IMR-90 (cell line): ENCODE measurements around the gene SYNPO. TPM values are rescaled to one million over a fixed set of nuclear protein-coding genes. Genes with fewer than 3 reads are reported as not detected.

Source experiments
- ATAC-seq: fragments of 200-7000 bp; cut with Tn5 transposase; 2 replicates; pipeline ENCODE4 v1.9.1; 2020; ENCODE audit warnings: low read depth, mild to moderate bottlenecking, moderate library complexity
- BruUV-seq: library from RNA; stranded (reverse); fragments of 400-500 nt; replicated peaks from 2 replicates; lab custom pipeline; 2021; lab: Mats Ljungman, UMichigan
- CTCF ChIA-PET: fragments of 300-600 bp; formaldehyde crosslinking; extraction: SDS; loops from one replicate; lab custom pipeline; 2021; ENCODE audit warnings: antibody characterized with exemption; lab: Yijun Ruan, JAX
- POLR2A ChIA-PET: fragments of 300-600 bp; sonication (Branson Sonifier 250); formaldehyde crosslinking; loops from one replicate; lab custom pipeline; 2022; ENCODE audit warnings: antibody characterized with exemption; ENCODE audit not compliant: unreplicated experiment; lab: Charles Lee
- DNase-seq: peaks from one replicate; pipeline ENCODE4 v3.0.0; 2013
- H2AFZ ChIP-seq: replicated peaks from 2 replicates; pipeline ENCODE3; 2013; ENCODE audit warnings: low read length, mild to moderate bottlenecking; ENCODE audit not compliant: poor library complexity
- H2AK5ac ChIP-seq: 2 replicates; pipeline ENCODE4 v1.6.1; 2013; ENCODE audit warnings: low read depth, low read length, inconsistent platforms
- H2AK9ac ChIP-seq: replicated peaks from 2 replicates; pipeline ENCODE3; 2013; ENCODE audit warnings: mild to moderate bottlenecking, low read depth, low read length, moderate library complexity; ENCODE audit not compliant: poor library complexity
- H2BK120ac ChIP-seq: 2 replicates; pipeline ENCODE4 v1.6.1; 2013; ENCODE audit warnings: low read depth, low read length, inconsistent platforms
- H2BK15ac ChIP-seq: 3 replicates; pipeline ENCODE4 v1.6.1; 2013; ENCODE audit warnings: low read depth, low read length, inconsistent platforms
- H2BK20ac ChIP-seq: 2 replicates; pipeline ENCODE4 v1.6.1; 2013; ENCODE audit warnings: low read depth, mild to moderate bottlenecking, inconsistent platforms, low read length, moderate library complexity
- H2BK5ac ChIP-seq: 2 replicates; pipeline ENCODE4 v1.6.1; 2013; ENCODE audit warnings: mild to moderate bottlenecking, low read depth, low read length, inconsistent platforms; ENCODE audit not compliant: poor library complexity, severe bottlenecking
- H3K14ac ChIP-seq: replicated peaks from 2 replicates; pipeline ENCODE4 v1.6.1; 2013; ENCODE audit warnings: low read depth, low read length, inconsistent platforms
- H3K18ac ChIP-seq: 2 replicates; pipeline ENCODE4 v1.6.1; 2013; ENCODE audit warnings: low read depth, low read length, control low read depth
- H3K23ac ChIP-seq: 2 replicates; pipeline ENCODE4 v1.6.1; 2013; ENCODE audit warnings: low read depth, low read length, inconsistent platforms
- H3K27ac ChIP-seq: 2 replicates; pipeline ENCODE4 v1.5.1; 2013; ENCODE audit warnings: mild to moderate bottlenecking, control low read depth, low read length; ENCODE audit not compliant: insufficient read depth
- H3K27me3 ChIP-seq: 2 replicates; pipeline ENCODE4 v1.6.1; 2013; ENCODE audit warnings: low read length; ENCODE audit not compliant: control insufficient read depth, insufficient read depth
- H3K36me3 ChIP-seq: 2 replicates; pipeline ENCODE4 v1.6.1; 2013; ENCODE audit warnings: low read length, mixed read lengths; ENCODE audit not compliant: control insufficient read depth, insufficient read depth
- H3K4ac ChIP-seq: 2 replicates; pipeline ENCODE4 v1.6.1; 2013; ENCODE audit warnings: low read depth, low read length, inconsistent platforms
- H3K4me1 ChIP-seq: 2 replicates; pipeline ENCODE4 v1.6.1; 2013; ENCODE audit warnings: low read length, mixed read lengths; ENCODE audit not compliant: control insufficient read depth, insufficient read depth
- H3K4me2 ChIP-seq: 2 replicates; pipeline ENCODE4 v1.6.1; 2013; ENCODE audit warnings: low read depth, mild to moderate bottlenecking, control low read depth, low read length, moderate library complexity
- H3K4me3 ChIP-seq: 2 replicates; pipeline ENCODE4 v1.5.1; 2013; ENCODE audit warnings: low read depth, mild to moderate bottlenecking, control low read depth, low read length, moderate library complexity; ENCODE audit not compliant: insufficient read depth
- H3K56ac ChIP-seq: 2 replicates; pipeline ENCODE4 v1.6.1; 2013; ENCODE audit warnings: low read length, inconsistent platforms; ENCODE audit not compliant: insufficient read depth; ENCODE audit errors: extremely low read depth
- H3K79me1 ChIP-seq, 2 experiments: 2 replicates each; pipeline ENCODE4 v1.6.1; 2013; ENCODE audit warnings: low read length in 2 of 2, inconsistent platforms in 1 of 2, low read depth in 1 of 2
- H3K9ac ChIP-seq: 2 replicates; pipeline ENCODE4 v1.6.1; 2013; ENCODE audit warnings: low read depth, low read length, control low read depth
- H3K9me1 ChIP-seq: 2 replicates; pipeline ENCODE4 v1.6.1; 2013; ENCODE audit warnings: low read length, inconsistent platforms; ENCODE audit not compliant: insufficient read depth
- H3K9me3 ChIP-seq: 2 replicates; pipeline ENCODE4 v1.6.1; 2013; ENCODE audit warnings: low read length; ENCODE audit not compliant: control insufficient read depth, insufficient read depth
- H4K20me1 ChIP-seq: 2 replicates; pipeline ENCODE4 v1.6.1; 2013; ENCODE audit warnings: low read length, inconsistent platforms; ENCODE audit not compliant: insufficient read depth
- H4K5ac ChIP-seq: 2 replicates; pipeline ENCODE4 v1.6.1; 2013; ENCODE audit warnings: mild to moderate bottlenecking, low read depth, low read length, control low read depth
- H4K8ac ChIP-seq, 2 experiments: 2 replicates each; pipeline ENCODE4 v1.6.1; 2013; ENCODE audit warnings: low read depth in 2 of 2, low read length in 2 of 2, control low read depth in 1 of 2, inconsistent platforms in 1 of 2
- H4K91ac ChIP-seq: 2 replicates; pipeline ENCODE4 v1.6.1; 2013; ENCODE audit warnings: low read depth, low read length, inconsistent platforms; ENCODE audit not compliant: insufficient read depth
- BHLHE40 ChIP-seq: fragments of 150-350 bp; IDR thresholded peaks from 2 replicates; pipeline ENCODE4 v1.6.1; 2016; ENCODE audit warnings: mild to moderate bottlenecking, low read depth, low read length
- CTCF ChIP-seq: conservative IDR thresholded peaks from 2 replicates; pipeline ENCODE4 v1.5.1; 2012; ENCODE audit warnings: mild to moderate bottlenecking, low read depth, low read length, improper control_type of control experiment
- MXI1 ChIP-seq: IDR thresholded peaks from 2 replicates; pipeline ENCODE4 v1.6.1; 2012; ENCODE audit warnings: low read depth, mild to moderate bottlenecking, low read length, moderate library complexity, borderline replicate concordance
- RAD21 ChIP-seq: IDR thresholded peaks from 2 replicates; pipeline ENCODE4 v1.6.1; 2012; ENCODE audit warnings: low read length, improper control_type of control experiment
- SMC3 ChIP-seq: fragments of 150-350 bp; IDR thresholded peaks from 2 replicates; pipeline ENCODE4 v1.6.1; 2016; ENCODE audit warnings: low read depth, mild to moderate bottlenecking, antibody characterized with exemption, low read length, moderate library complexity
- WGBS, 2 experiments: methylation state at CpG; one replicate each; pipeline versions ENCODE4 v1.1.5 to v1.1.7; 2013; ENCODE audit warnings: missing lambda C conversion rate in 2 of 2; ENCODE audit not compliant: insufficient read length in 1 of 2; ENCODE audit errors: extremely low coverage in 2 of 2; 5-methylcytosine and 5-hydroxymethylcytosine counted together
- dilution Hi-C: fragments of 300-500 bp; cut with HindIII; formaldehyde crosslinking; loops from one replicate; pipeline ENCODE4 v1.14.3; 2018; ENCODE audit warnings: low sequenced_read_pairs; ENCODE audit not compliant: unreplicated experiment
- in situ Hi-C: fragments of 300-500 bp; cut with MboI; formaldehyde crosslinking; loops from 3 replicates; pipeline ENCODE4 v1.14.3; 2019; ENCODE audit warnings: low sequenced_read_pairs, inconsistent platforms, mixed read lengths
- intact Hi-C: fragments of 100-400 bp; cut with micrococcal nuclease; formaldehyde crosslinking; loops from 2 replicates; pipeline ENCODE4 v1.10.0; 2022
- polyA plus RNA-seq, 3 experiments: library from polyadenylated mRNA; depleted of rRNA; stranded (reverse); fragments of >200 nt; gene quantifications; 2 replicates each; pipeline ENCODE4 v1.2.3, GENCODE V29; 2012; ENCODE audit warnings: low replicate concordance in 1 of 3
- total RNA-seq: library from RNA; depleted of rRNA; stranded (reverse); fragments of >200 nt; gene quantifications from 2 replicates; pipeline ENCODE4 v1.2.3, GENCODE V29; 2012

The SYNPO gene
- total and polyA plus RNA-seq, 2 of the 4 experiments (the other 2 are of a cell fraction), result 3.0 to 24.8 TPM

- CTCF ChIA-PET, result no interaction called here
- no peak overlapping the region for H3K18ac ChIP-seq
- TF ChIP-seq SMC3 (no peak), BHLHE40 (no peak), RAD21 (no peak), CTCF (no peak), MXI1 (no peak)
- H3K14ac ChIP-seq, result no peak overlapping the region
- H3K23ac ChIP-seq, result no peak overlapping the region
- dilution Hi-C loops (no loop called here), in situ Hi-C loops (no loop called here), intact Hi-C loops (no loop called here)
- no peak overlapping the region for H2AFZ ChIP-seq
- no peaks in the 10 kb centered on the region for H3K9me3 ChIP-seq
- no peak overlapping the region for H2BK15ac ChIP-seq
- no peaks in the 10 kb centered on the region for H4K20me1 ChIP-seq
- no peak overlapping the region for H4K8ac ChIP-seq
- H3K27ac ChIP-seq, result no peak overlapping the region
- POLR2A ChIA-PET, result no interaction called here
- no peaks in the 10 kb centered on the region for H3K9me1 ChIP-seq
- H3K36me3 ChIP-seq, result peaks cover 39% of the 10 kb centered on the region
- no peak overlapping the region for H3K4me3 ChIP-seq
- no peak overlapping the region for H2AK9ac ChIP-seq
- ATAC-seq (no peak), DNase-seq (no peak)
- BruUV-seq, result no TSS peak
- H2BK5ac ChIP-seq, result no peak overlapping the region
- no peak overlapping the region for H3K4ac ChIP-seq
- peaks cover 0 to 3% of the 10 kb centered on the region in 2 experiments; a peak in 1 of 4 replicates for H3K79me1 ChIP-seq
- WGBS, 2 experiments, result 87% methylated on average over 3 of the region's 6 CpGs; no CpG with 5 or more reads in 1 of the 2 experiments
- no peaks in the 10 kb centered on the region for H3K4me1 ChIP-seq
- H3K27me3 ChIP-seq, result no peaks in the 10 kb centered on the region
- no peak overlapping the region for H3K4me2 ChIP-seq
- no peak overlapping the region for H3K9ac ChIP-seq
- H2AK5ac ChIP-seq, result no peak overlapping the region
- no peak overlapping the region for H2BK20ac ChIP-seq
- H2BK120ac ChIP-seq, result no peak overlapping the region
- no peak overlapping the region for H4K5ac ChIP-seq
- H4K91ac ChIP-seq, result no peak overlapping the region
- H3K56ac ChIP-seq, result no peak overlapping the region
These were observed 50.3 kb downstream of the SYNPO start for GRCh38 chr5:150690760-150691159.
